CD4-positive, CD25-positive, alpha-beta regulatory T cell (primary cell): ENCODE data around the gene LTBP4. TPM values are rescaled to one million over a fixed set of nuclear protein-coding genes. Genes with fewer than 3 reads are reported as not detected.

Source experiments
- ATAC-seq, 2 donors: fragments of 150-1000 bp; cut with Tn5 transposase; one replicate each; pipeline ENCODE4 v1.10.0; 2021; ENCODE audit warnings: low read depth in 2 of 2, moderate number of reproducible peaks in 2 of 2, moderate library complexity in 1 of 2
- DNase-seq, 3 donors: peaks; one replicate each; pipeline versions ENCODE4 v3.0.0 to v3.0.0-alpha.2; 2012 to 2022; ENCODE audit warnings: mixed read lengths in 1 of 3
- H3K27ac ChIP-seq: one replicate; pipeline ENCODE4 v1.7.0; 2013; ENCODE audit warnings: mild to moderate bottlenecking, low read length; ENCODE audit not compliant: insufficient read depth, poor library complexity, severe bottlenecking
- H3K27me3 ChIP-seq: one replicate; pipeline ENCODE4 v1.7.0; 2013; ENCODE audit warnings: low read length; ENCODE audit not compliant: control insufficient read depth, insufficient read depth
- H3K36me3 ChIP-seq: one replicate; pipeline ENCODE4 v1.7.0; 2013; ENCODE audit warnings: mild to moderate bottlenecking, low read length, moderate library complexity; ENCODE audit not compliant: control insufficient read depth, insufficient read depth
- H3K4me1 ChIP-seq: 2 replicates; pipeline ENCODE4 v1.7.0; 2013; ENCODE audit warnings: mild to moderate bottlenecking, low read length; ENCODE audit not compliant: insufficient read depth, control insufficient read depth, poor library complexity, severe bottlenecking
- H3K4me3 ChIP-seq: one replicate; pipeline ENCODE4 v1.7.0; 2013; ENCODE audit warnings: low read depth, mild to moderate bottlenecking, low read length, moderate library complexity
- H3K9me3 ChIP-seq, 2 experiments: 1 replicate in 1 of 2; 2 replicates in 1 of 2; pipeline ENCODE4 v1.7.0; 2013; ENCODE audit warnings: low read length in 2 of 2, mild to moderate bottlenecking in 1 of 2, moderate library complexity in 1 of 2; ENCODE audit not compliant: control insufficient read depth in 2 of 2
- H3K27ac Mint-ChIP-seq, 3 donors: one replicate each; pipeline ENCODE4 v1.8.0; 2020 to 2022; ENCODE audit warnings: mild to moderate bottlenecking in 3 of 3, mixed read lengths in 3 of 3, moderate library complexity in 2 of 3
- H3K27me3 Mint-ChIP-seq: one replicate; pipeline ENCODE4 v1.8.0; 2022; ENCODE audit warnings: mild to moderate bottlenecking, mixed read lengths
- H3K36me3 Mint-ChIP-seq: one replicate; pipeline ENCODE4 v1.8.0; 2020; ENCODE audit warnings: mixed read lengths
- H3K4me1 Mint-ChIP-seq, 4 donors: one replicate each; pipeline ENCODE4 v1.8.0; 2020 to 2022; ENCODE audit warnings: mixed read lengths in 4 of 4, mild to moderate bottlenecking in 1 of 4
- H3K4me3 Mint-ChIP-seq, 4 donors: one replicate each; pipeline ENCODE4 v1.8.0; 2020 to 2022; ENCODE audit warnings: mild to moderate bottlenecking in 4 of 4, mixed read lengths in 4 of 4, moderate library complexity in 3 of 4
- H3K9me3 Mint-ChIP-seq, 7 donors: one replicate each; pipeline ENCODE4 v1.8.0; 2020 to 2022; ENCODE audit warnings: mixed read lengths in 7 of 7, mild to moderate bottlenecking in 3 of 7, moderate library complexity in 2 of 7
- polyA plus RNA-seq, 4 donors: library from polyadenylated mRNA; unstranded; fragments of 300-500 nt; fragmentation: Illumina TruSeq; gene quantifications; one replicate each; pipeline ENCODE4 v1.2.3, GENCODE V29; 2021
- total RNA-seq: library from RNA; stranded (reverse); gene quantifications from one replicate; pipeline ENCODE4 v1.2.3, GENCODE V29; 2022

LTBP4 gene
- total and polyA plus RNA-seq, 5 donors from 2014 or later, result 20.7 to 115 (median 30.9) TPM

DNA sequence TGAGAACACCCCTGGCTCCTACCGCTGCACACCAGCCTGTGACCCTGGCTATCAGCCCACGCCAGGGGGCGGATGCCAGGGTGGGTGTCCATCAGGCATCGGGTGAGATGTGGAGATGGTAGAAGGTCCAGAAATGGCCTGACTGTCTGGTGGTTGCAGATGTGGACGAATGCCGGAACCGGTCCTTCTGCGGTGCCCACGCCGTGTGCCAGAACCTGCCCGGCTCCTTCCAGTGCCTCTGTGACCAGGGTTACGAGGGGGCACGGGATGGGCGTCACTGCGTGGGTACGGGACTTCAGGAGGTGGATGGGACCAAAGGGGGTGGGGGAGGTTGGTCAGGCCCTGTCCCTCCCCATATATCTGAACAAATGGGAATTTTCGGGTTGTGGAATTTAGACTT, 15.8 kb downstream of the LTBP4 start:
- ATAC-seq, result no peak
- Mint-ChIP-seq H3K4me3 (no peak overlapping the region), H3K36me3 (peaks cover 20% of the 10 kb centered on the region)

GRCh38 chr19:40617961-40618360, 16.8 kb downstream of the LTBP4 start:
- no peak overlapping the region for H3K27ac Mint-ChIP-seq
- no peaks in the 10 kb centered on the region for H3K27me3 ChIP-seq
- no peaks in the 10 kb centered on the region for H3K9me3 Mint-ChIP-seq
- H3K27me3 Mint-ChIP-seq, result no peaks in the 10 kb centered on the region
- H3K4me3 Mint-ChIP-seq, result peak overlapping the region in 1 of 4 donors; percentile 24
- no peak overlapping the region for H3K27ac ChIP-seq
- peaks cover 15% of the 10 kb centered on the region for H3K36me3 ChIP-seq
- DNase-seq (no peak), ATAC-seq (no peak)
- H3K4me3 ChIP-seq, result no peak overlapping the region
- H3K9me3 ChIP-seq, result no peaks in the 10 kb centered on the region
- H3K4me1 ChIP-seq, result peaks cover 17% of the 10 kb centered on the region
- H3K4me1 Mint-ChIP-seq, result peaks cover 8 to 32% (median 16%) of the 10 kb centered on the region in 4 donors
- peaks cover 20% of the 10 kb centered on the region for H3K36me3 Mint-ChIP-seq

More for the DNA sequence above, 15.8 kb downstream of the LTBP4 start:
- no peaks in the 10 kb centered on the region for H3K9me3 ChIP-seq
- H3K4me3 ChIP-seq, result no peak overlapping the region
- DNase-seq, result no peak
- H3K27ac ChIP-seq, result no peak overlapping the region
- Mint-ChIP-seq H3K9me3 (no peaks in the 10 kb centered on the region), H3K27me3 (no peaks in the 10 kb centered on the region), H3K27ac (no peak overlapping the region), H3K4me1 (peaks cover 8 to 42% (median 18%) of the 10 kb centered on the region in 4 donors)
- H3K36me3 ChIP-seq, result peaks cover 13% of the 10 kb centered on the region
- H3K4me1 ChIP-seq, result peaks cover 19% of the 10 kb centered on the region
- no peaks in the 10 kb centered on the region for H3K27me3 ChIP-seq

GRCh38 chr19:40619333-40620160, 18.4 kb downstream of the LTBP4 start:
- DNase-seq (no peak), ATAC-seq (no peak)
- no peaks in the 10 kb centered on the region for H3K27me3 ChIP-seq
- H3K36me3 Mint-ChIP-seq, result peaks cover 23% of the 10 kb centered on the region
- peak overlapping the region in 1 of 4 donors; percentile 15 for H3K4me3 Mint-ChIP-seq
- peak overlapping the region in 1 of 3 donors; percentile 47 for H3K27ac Mint-ChIP-seq
- H3K27me3 Mint-ChIP-seq, result no peaks in the 10 kb centered on the region
- peaks cover 18% of the 10 kb centered on the region for H3K36me3 ChIP-seq
- peaks cover 8 to 22% (median 12%) of the 10 kb centered on the region in 4 donors for H3K4me1 Mint-ChIP-seq
- H3K9me3 ChIP-seq, result no peaks in the 10 kb centered on the region
- no peak overlapping the region for H3K27ac ChIP-seq
- no peaks in the 10 kb centered on the region for H3K9me3 Mint-ChIP-seq
- no peak overlapping the region for H3K4me3 ChIP-seq
- H3K4me1 ChIP-seq, result peaks cover 4% of the 10 kb centered on the region

DNA sequence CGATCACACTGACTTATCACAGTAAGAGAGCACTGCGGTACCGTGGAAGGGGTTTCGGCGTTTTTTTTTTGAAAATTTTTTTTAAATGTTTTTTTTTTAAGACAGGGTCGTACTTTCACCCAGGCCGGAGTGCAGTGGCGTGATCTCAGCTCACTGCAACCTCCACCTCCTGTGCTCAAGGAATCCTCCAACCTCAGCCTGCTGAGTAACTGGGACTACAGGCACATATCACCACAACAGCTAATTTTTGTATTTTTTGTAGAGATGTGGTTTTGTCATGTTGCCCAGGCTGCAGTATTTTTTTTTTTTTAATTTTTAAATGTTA, 19.0 kb downstream of the LTBP4 start:
- ATAC-seq (no peak), DNase-seq (no peak)
- no peak overlapping the region for H3K27ac ChIP-seq
- peaks cover 2 to 16% (median 7%) of the 10 kb centered on the region in 4 donors for H3K4me1 Mint-ChIP-seq
- H3K4me3 Mint-ChIP-seq, result no peak overlapping the region
- H3K27me3 ChIP-seq, result no peaks in the 10 kb centered on the region
- H3K9me3 ChIP-seq, result no peaks in the 10 kb centered on the region
- H3K9me3 Mint-ChIP-seq, result no peaks in the 10 kb centered on the region
- no peaks in the 10 kb centered on the region for H3K4me1 ChIP-seq
- peaks cover 18% of the 10 kb centered on the region for H3K36me3 ChIP-seq
- peaks cover 28% of the 10 kb centered on the region for H3K36me3 Mint-ChIP-seq
- no peaks in the 10 kb centered on the region for H3K27me3 Mint-ChIP-seq
- H3K27ac Mint-ChIP-seq, result no peak overlapping the region
- H3K4me3 ChIP-seq, result no peak overlapping the region

DNA sequence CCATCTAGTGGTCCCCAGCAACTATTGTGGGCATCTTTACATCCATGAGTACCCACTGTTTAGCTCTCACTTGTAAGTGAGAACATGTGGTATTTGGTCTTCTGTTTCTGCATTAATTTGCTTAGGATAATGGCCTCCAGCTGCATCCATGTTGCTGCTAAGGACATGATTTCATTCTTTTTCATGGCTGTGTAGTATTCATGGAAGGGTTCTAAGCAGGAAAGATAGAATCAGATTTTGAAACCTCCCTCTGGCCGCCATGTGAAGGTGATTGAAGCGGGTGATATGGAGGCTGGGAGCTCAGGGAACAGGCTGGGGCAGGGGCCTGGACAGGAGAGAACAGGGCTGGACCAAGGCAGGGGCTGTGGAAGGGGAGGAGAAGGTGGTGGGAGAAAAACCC, 20.1 kb downstream of the LTBP4 start:
- peaks cover 33% of the 10 kb centered on the region for H3K36me3 Mint-ChIP-seq
- peaks cover 22% of the 10 kb centered on the region for H3K36me3 ChIP-seq

GRCh38 chr19:40621966-40622772, 21.0 kb downstream of the LTBP4 start:
- no peaks in the 10 kb centered on the region for H3K9me3 ChIP-seq
- no peak overlapping the region for H3K27ac ChIP-seq
- peaks cover 0 to 3% (median 1%) of the 10 kb centered on the region in 4 donors for H3K4me1 Mint-ChIP-seq
- DNase-seq, result no peak
- H3K27me3 Mint-ChIP-seq, result no peaks in the 10 kb centered on the region
- no peaks in the 10 kb centered on the region for H3K27me3 ChIP-seq
- no peak overlapping the region for H3K4me3 ChIP-seq
- no peak overlapping the region for H3K4me3 Mint-ChIP-seq
- H3K9me3 Mint-ChIP-seq, result no peaks in the 10 kb centered on the region
- peaks cover 22% of the 10 kb centered on the region for H3K36me3 ChIP-seq
- H3K36me3 Mint-ChIP-seq, result peaks cover 35% of the 10 kb centered on the region
- no peak for ATAC-seq
- H3K27ac Mint-ChIP-seq, result no peak overlapping the region
- H3K4me1 ChIP-seq, result no peaks in the 10 kb centered on the region

More for the DNA sequence above, 20.1 kb downstream of the LTBP4 start:
- Histone ChIP-seq H3K27ac (no peak overlapping the region), H3K9me3 (no peaks in the 10 kb centered on the region), H3K4me3 (no peak overlapping the region), H3K27me3 (no peaks in the 10 kb centered on the region), H3K4me1 (no peaks in the 10 kb centered on the region)
- Mint-ChIP-seq H3K27ac (no peak overlapping the region), H3K27me3 (no peaks in the 10 kb centered on the region), H3K9me3 (no peaks in the 10 kb centered on the region), H3K4me1 (peaks cover 0 to 7% (median 1%) of the 10 kb centered on the region in 4 donors), H3K4me3 (no peak overlapping the region)
- DNase-seq, result no peak
- no peak for ATAC-seq

DNA sequence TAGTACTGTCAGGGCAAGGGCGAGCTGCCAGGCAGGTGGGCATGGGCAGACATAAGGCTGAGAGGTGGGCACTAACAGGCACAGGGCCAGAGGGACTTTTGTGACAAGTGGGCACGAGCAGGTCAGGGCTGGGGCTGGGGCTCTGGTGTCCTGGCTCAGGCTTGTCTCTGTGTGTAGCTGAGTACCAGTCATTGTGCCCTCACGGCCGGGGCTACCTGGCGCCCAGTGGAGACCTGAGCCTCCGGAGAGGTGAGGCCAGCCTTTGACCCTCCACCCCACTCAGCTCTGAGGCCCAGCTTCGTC, 21.6 kb downstream of the LTBP4 start:
- H3K36me3 ChIP-seq, result peaks cover 22% of the 10 kb centered on the region
- Mint-ChIP-seq H3K36me3 (peaks cover 35% of the 10 kb centered on the region), H3K4me3 (no peak overlapping the region), H3K9me3 (no peaks in the 10 kb centered on the region), H3K27me3 (no peaks in the 10 kb centered on the region), H3K4me1 (peaks cover 0 to 3% (median 1%) of the 10 kb centered on the region in 4 donors), H3K27ac (peak overlapping the region in 1 of 3 donors; percentile 67)
- no peaks in the 10 kb centered on the region for H3K9me3 ChIP-seq
- H3K4me3 ChIP-seq, result no peak overlapping the region
- DNase-seq (no peak), ATAC-seq (no peak)
- no peak overlapping the region for H3K27ac ChIP-seq
- H3K4me1 ChIP-seq, result no peaks in the 10 kb centered on the region
- no peaks in the 10 kb centered on the region for H3K27me3 ChIP-seq
